ENCODE results near the gene PTGDR. TPM values are rescaled to one million over a fixed set of nuclear protein-coding genes. Genes with fewer than 3 reads are reported as not detected.

The PTGDR gene
- total and polyA plus RNA-seq, 9 of the 15 experiments (the other 6 are each of a cell fraction or from before 2014, with no cell fraction given) = not detected

GRCh38 chr14:52313903-52314594, 46.6 kb downstream of the PTGDR start, which contains the start of gene PTGER2:
Gene PTGER2 (plus strand): TSS chr14:52314312. CDS start chr14:52314549, 237 bp downstream.
- H2AFZ ChIP-seq (ENCODE audit: low read depth, low read length) = no peak within 1 kb of the TSS
- peak; percentile 71 to 77 (median 75) for DNase-seq (ENCODE audit: extremely low read depth in 1 of 4, low spot score in 3 of 4)
- no peak within 1 kb of the TSS; a peak in 1 of 4 replicates for H3K9ac ChIP-seq (ENCODE audit: insufficient read depth in 1 of 2, low read depth in 2 of 2, low read length in 2 of 2)
- TF ChIP-seq FIP1L1 (IDR thresholded peaks at IDR 0.05; ENCODE audit: low read depth, low read length, poor library complexity, severe bottlenecking) (no peak), CREM (IDR thresholded peaks at IDR 0.05; ENCODE audit: low read depth) (peak; percentile 62), E2F6 (IDR thresholded peaks at IDR 0.05; ENCODE audit: borderline replicate concordance in 1 of 2, extremely low read depth in 1 of 2, insufficient read depth in 1 of 2, insufficient read length in 1 of 2, low read depth in 1 of 2, low read length in 1 of 2, poor library complexity in 1 of 2, severe bottlenecking in 1 of 2) (peak in 1 of 2 experiments; percentile 11), EGR1 (conservative IDR thresholded peaks at IDR 0.05) (peak; percentile 93), ZZZ3 (IDR thresholded peaks at IDR 0.05) (no peak)
- H3K9me3 ChIP-seq (replicated peaks; ENCODE audit: control insufficient read depth, insufficient read depth, low read depth, low read length) = no peaks in the 10 kb centered on the region
- FAIRE-seq = no peak
- H4K20me1 ChIP-seq (replicated peaks; ENCODE audit: control insufficient read depth, insufficient read depth, low read length) = no peaks in the 10 kb centered on the region
- no peak within 1 kb of the TSS for H3K27ac ChIP-seq (ENCODE audit: extremely low read depth, low read depth, low read length)
- H3K9me1 ChIP-seq (ENCODE audit: control insufficient read depth, insufficient read depth, low read length) = no peaks in the 10 kb centered on the region
- H3K4me2 ChIP-seq (ENCODE audit: insufficient read depth, low read length) = peak within 1 kb of the TSS; percentile 25; the same call in 1 of the 2 replicates
- H3K4me1 ChIP-seq (replicated peaks in 1 of 2; ENCODE audit: control insufficient read depth in 2 of 2, insufficient read depth in 2 of 2, low read length in 2 of 2) = peaks cover 0 to 15% of the 10 kb centered on the region in 2 experiments; a peak in 2 of 5 replicates
- 0% methylated on average over 5 of the region's 73 CpGs for WGBS (ENCODE audit: insufficient coverage, low coverage, missing lambda C conversion rate)
- intact Hi-C loops (cut with micrococcal nuclease) (no loop called here), in situ Hi-C loops (cut with MboI) (no loop called here)
- H3K4me3 ChIP-seq = no peak within 1 kb of the TSS
- CTCF ChIA-PET (ENCODE audit: low intra/inter-chr PET ratio) = no interaction called here
- H3K36me3 ChIP-seq (ENCODE audit: control insufficient read depth, insufficient read depth, low read length) = no peaks in the 10 kb centered on the region
- POLR2A ChIA-PET = no interaction called here
- no TSS peak for BruUV-seq (replicated peaks)
- peaks cover 2 to 28% of the 10 kb centered on the region in 2 experiments; a peak in 3 of 5 replicates for H3K27me3 ChIP-seq (ENCODE audit: control insufficient read depth in 2 of 2, insufficient read depth in 2 of 2, low read length in 2 of 2)
- ATAC-seq = peak; percentile 96
- H3K79me2 ChIP-seq (ENCODE audit: control insufficient read depth, insufficient read depth, low read length) = no peaks in the 10 kb centered on the region
